ENCODE results near the gene SASH1. TPM values are rescaled to one million over a fixed set of nuclear protein-coding genes. Genes with fewer than 3 reads are reported as not detected.

The SASH1 gene
- total and polyA plus RNA-seq, 2 of the 8 experiments (the other 6 are each of a cell fraction or from before 2014, with no cell fraction given): 6.0 to 20.2 TPM

DNA sequence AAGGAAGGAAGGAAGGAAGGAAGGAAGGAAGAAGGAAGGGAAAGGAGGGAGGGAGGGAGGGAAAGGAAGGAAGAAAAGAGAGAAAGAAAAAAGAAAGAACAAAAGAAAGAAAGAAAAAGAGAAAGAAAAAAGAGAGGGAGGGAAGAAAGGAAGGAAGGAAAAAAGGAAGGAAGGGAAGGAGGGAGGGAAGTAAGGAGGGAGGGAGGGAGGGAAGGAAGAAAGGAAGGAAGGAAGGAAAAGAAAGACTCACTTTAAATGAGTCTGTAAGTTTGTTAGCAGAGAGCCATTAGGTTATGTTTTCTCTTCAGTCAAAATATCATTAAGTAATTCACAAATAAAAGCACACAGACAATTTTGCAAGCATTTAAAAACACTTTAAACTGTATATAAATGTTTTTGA lies 44.0 kb upstream of the SASH1 start:
- Histone ChIP-seq H2AFZ (ENCODE audit: low read length) (no peak overlapping the region), H4K8ac (ENCODE audit: extremely low read depth, insufficient read depth, low read length) (no peak overlapping the region), H2BK120ac (replicated peaks; ENCODE audit: low read depth, low read length) (no peak overlapping the region), H3K56ac (replicated peaks; ENCODE audit: insufficient read length, low read depth, low read length) (no peak overlapping the region), H3K18ac (ENCODE audit: extremely low read depth, low read length) (no peak overlapping the region), H3K23ac (ENCODE audit: insufficient read length) (no peak overlapping the region), H3K4me2 (ENCODE audit: insufficient read depth in 1 of 2, low read depth in 2 of 2, low read length in 2 of 2) (no peak overlapping the region), H3K9ac (replicated peaks in 1 of 4; ENCODE audit: extremely low read depth in 1 of 4, low read depth in 3 of 4, low read length in 3 of 4) (no peak overlapping the region), H3K23me2 (ENCODE audit: low read depth, low read length) (no peaks in the 10 kb centered on the region), H3K27me3 (replicated peaks in 1 of 4; ENCODE audit: control insufficient read depth in 3 of 4, extremely low read depth in 1 of 4, insufficient read depth in 3 of 4, low read length in 3 of 4) (no peaks in the 10 kb centered on the region), H3K79me2 (ENCODE audit: control insufficient read depth in 1 of 2, insufficient read depth in 2 of 2, low read length in 2 of 2) (no peaks in the 10 kb centered on the region), H4K20me1 (replicated peaks in 1 of 2; ENCODE audit: control insufficient read depth in 1 of 2, insufficient read depth in 2 of 2, low read length in 2 of 2) (no peaks in the 10 kb centered on the region), H2BK5ac (ENCODE audit: low read depth, low read length) (no peak overlapping the region), H3K14ac (ENCODE audit: insufficient read length) (no peak overlapping the region), H2BK12ac (ENCODE audit: low read depth, low read length) (no peak overlapping the region), H2BK20ac (ENCODE audit: low read length) (no peak overlapping the region), H3K4me1 (replicated peaks in 1 of 4; ENCODE audit: control insufficient read depth in 3 of 4, insufficient read depth in 4 of 4, low read length in 3 of 4) (no peaks in the 10 kb centered on the region; a peak in 1 of 7 replicates), H2AK5ac (ENCODE audit: low read depth, low read length) (no peak overlapping the region), H3K4ac (replicated peaks; ENCODE audit: insufficient read length, low read depth, low read length) (no peak overlapping the region), H4K5ac (ENCODE audit: insufficient read length, low read depth, low read length) (no peak overlapping the region), H2BK15ac (ENCODE audit: low read length) (no peak overlapping the region), H3K79me1 (ENCODE audit: low read depth, low read length) (no peaks in the 10 kb centered on the region), H3K9me3 (ENCODE audit: insufficient read depth in 2 of 2, low read depth in 1 of 2, low read length in 1 of 2) (no peaks in the 10 kb centered on the region), H4K91ac (replicated peaks; ENCODE audit: insufficient read length, low read length) (no peak overlapping the region), H3K27ac (ENCODE audit: low read depth, low read length) (no peak overlapping the region), H3K36me3 (ENCODE audit: control insufficient read depth in 2 of 4, insufficient read depth in 4 of 4, low read length in 3 of 4) (no peaks in the 10 kb centered on the region), H3K4me3 (ENCODE audit: extremely low read depth in 1 of 4, insufficient read depth in 2 of 4, low read depth in 3 of 4, low read length in 4 of 4) (no peak overlapping the region)
- FAIRE-seq (no peak), DNase-seq (ENCODE audit: low read depth in 1 of 2, low spot score in 2 of 2) (no peak)
- POLR2A ChIA-PET (ENCODE audit: partially characterized antibody): no interaction called here
- TF ChIP-seq POLR2A (IDR thresholded peaks at IDR 0.05; ENCODE audit: control extremely low read depth in 1 of 2, low read depth in 2 of 2, low read length in 2 of 2) (no peak), RFX5 (IDR thresholded peaks at IDR 0.05; ENCODE audit: borderline replicate concordance, low read depth, low read length) (no peak), EP300 (IDR thresholded peaks at IDR 0.05; ENCODE audit: borderline replicate concordance in 1 of 2, low read depth in 2 of 2, low read length in 2 of 2) (no peak), CBX8 (IDR thresholded peaks at IDR 0.05; ENCODE audit: borderline replicate concordance, low read depth, low read length) (no peak), HDAC6 (IDR thresholded peaks at IDR 0.05; ENCODE audit: low read depth, low read length) (no peak), NANOG (IDR thresholded peaks at IDR 0.05; ENCODE audit: insufficient read depth, low read depth, low read length, poor library complexity, severe bottlenecking) (no peak), TCF12 (IDR thresholded peaks at IDR 0.05; ENCODE audit: low read depth, low read length) (no peak), RNF2 (IDR thresholded peaks at IDR 0.05; ENCODE audit: borderline replicate concordance, low read depth, low read length, missing control alignments, poor library complexity, severe bottlenecking) (no peak), CTBP2 (IDR thresholded peaks at IDR 0.05; ENCODE audit: borderline replicate concordance, insufficient read depth, insufficient read length, low read length) (no peak), TAF1 (IDR thresholded peaks at IDR 0.05; ENCODE audit: low read depth, low read length) (no peak)
- TF ChIP-seq, protein P1, sequence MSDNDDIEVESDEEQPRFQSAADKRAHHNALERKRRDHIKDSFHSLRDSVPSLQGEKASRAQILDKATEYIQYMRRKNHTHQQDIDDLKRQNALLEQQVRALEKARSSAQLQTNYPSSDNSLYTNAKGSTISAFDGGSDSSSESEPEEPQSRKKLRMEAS (IDR thresholded peaks at IDR 0.05): no peak
- TF ChIP-seq, protein P2, sequence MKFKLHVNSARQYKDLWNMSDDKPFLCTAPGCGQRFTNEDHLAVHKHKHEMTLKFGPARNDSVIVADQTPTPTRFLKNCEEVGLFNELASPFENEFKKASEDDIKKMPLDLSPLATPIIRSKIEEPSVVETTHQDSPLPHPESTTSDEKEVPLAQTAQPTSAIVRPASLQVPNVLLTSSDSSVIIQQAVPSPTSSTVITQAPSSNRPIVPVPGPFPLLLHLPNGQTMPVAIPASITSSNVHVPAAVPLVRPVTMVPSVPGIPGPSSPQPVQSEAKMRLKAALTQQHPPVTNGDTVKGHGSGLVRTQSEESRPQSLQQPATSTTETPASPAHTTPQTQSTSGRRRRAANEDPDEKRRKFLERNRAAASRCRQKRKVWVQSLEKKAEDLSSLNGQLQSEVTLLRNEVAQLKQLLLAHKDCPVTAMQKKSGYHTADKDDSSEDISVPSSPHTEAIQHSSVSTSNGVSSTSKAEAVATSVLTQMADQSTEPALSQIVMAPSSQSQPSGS (IDR thresholded peaks at IDR 0.05; ENCODE audit: low read length): no peak
- CTCF ChIA-PET (ENCODE audit: partially characterized antibody): interaction anchor here (0.7 kb wide), 1 partner anchor 118 kb away, joined by 3 read pairs; no protein-coding TSS in a partner anchor

All from H1 (cell line).